Breast epithelium (tissue), 4 donors: ENCODE measurements around the gene ROMO1. TPM values are rescaled to one million over a fixed set of nuclear protein-coding genes. Genes with fewer than 3 reads are reported as not detected.

Experiments used
- DNase-seq, 2 donors: peaks; one replicate each; pipeline ENCODE4 v3.0.0-alpha.2; 2019; ENCODE audit warnings: low spot score in 2 of 2
- H3K27ac ChIP-seq, 2 donors: fragments of 200-600 bp; sonication (generic) in 1 of 2; one replicate each; pipeline ENCODE4 v1.5.1; 2016 to 2019; ENCODE audit warnings: mild to moderate bottlenecking in 1 of 2
- H3K27me3 ChIP-seq, 2 donors: fragments of 200-600 bp; sonication (generic) in 1 of 2; one replicate each; pipeline versions ENCODE4 v1.5.1 to v1.6.0; 2017 to 2019; ENCODE audit warnings: control low read depth in 1 of 2, mild to moderate bottlenecking in 1 of 2
- H3K36me3 ChIP-seq: fragments of 200-600 bp; one replicate; pipeline ENCODE4 v1.5.1; 2019
- H3K4me1 ChIP-seq, 2 donors: fragments of 200-600 bp; sonication (generic); one replicate each; pipeline ENCODE4 v1.5.1; 2016 to 2019; ENCODE audit warnings: control low read depth in 1 of 2
- H3K4me3 ChIP-seq, 3 donors: fragments of 200-600 bp; sonication (generic); 1 replicate in 2 of 3; 2 replicates in 1 of 3; pipeline ENCODE4 v1.5.1; 2016 to 2019; ENCODE audit warnings: mild to moderate bottlenecking in 3 of 3, moderate library complexity in 2 of 3
- H3K9me3 ChIP-seq, 2 donors: fragments of 200-600 bp; sonication (generic) in 1 of 2; one replicate each; pipeline ENCODE4 v1.5.1; 2016 to 2019; ENCODE audit warnings: control low read depth in 1 of 2
- POLR2A ChIP-seq: fragments of 450-650 bp; IDR thresholded peaks from one replicate; pipeline ENCODE4 v1.6.1; 2016; ENCODE audit warnings: antibody characterized with exemption, mild to moderate bottlenecking, moderate library complexity
- POLR2AphosphoS5 ChIP-seq, 3 donors: sonication (generic); formaldehyde crosslinking; IDR thresholded peaks; one replicate each; pipeline ENCODE4 v1.6.1; 2017; ENCODE audit warnings: antibody characterized with exemption in 3 of 3
- intact Hi-C: fragments of 100-400 bp; cut with DNase I; formaldehyde crosslinking; loops from one replicate; pipeline ENCODE4 v1.15.1; 2023; ENCODE audit warnings: low total_unique reads
- total RNA-seq, 3 donors: library from RNA; depleted of rRNA; stranded (reverse); fragments of >200 nt; gene quantifications; one replicate each; pipeline ENCODE4 v1.1.0, GENCODE V29; 2016
- TF ChIP-seq, protein P1 (sequence below), 3 donors: fragments of 450-650 bp; IDR thresholded peaks; one replicate each; pipeline ENCODE4 v1.5.1; 2016 to 2017; ENCODE audit warnings: antibody characterized with exemption in 3 of 3, mild to moderate bottlenecking in 3 of 3, moderate library complexity in 3 of 3

The ROMO1 gene
- total RNA-seq, 3 donors from 2014 or later = 231 to 348 (median 306) TPM

DNA sequence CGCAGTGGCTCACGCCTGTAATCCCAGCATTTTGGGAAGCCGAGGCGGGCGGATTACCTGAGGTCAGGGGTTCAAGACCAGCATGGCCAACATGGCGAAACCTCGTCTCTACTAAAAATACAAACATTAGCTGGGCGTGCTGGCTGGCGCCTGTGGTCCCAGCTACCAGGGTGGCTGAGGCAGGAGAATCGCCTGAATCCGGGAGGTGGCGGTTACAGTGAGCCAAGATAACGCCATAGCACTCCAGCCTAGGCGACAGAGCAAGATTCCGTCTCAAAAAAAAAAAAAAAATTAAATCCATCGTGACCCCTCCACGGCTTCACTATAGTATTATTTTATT, 33.3 kb upstream of the ROMO1 start:
- no peak for DNase-seq
- no peaks in the 10 kb centered on the region for H3K27me3 ChIP-seq
- intact Hi-C loops = no loop called here
- no peaks in the 10 kb centered on the region for H3K9me3 ChIP-seq
- no peak overlapping the region for H3K27ac ChIP-seq
- no peak overlapping the region for H3K4me3 ChIP-seq
- H3K4me1 ChIP-seq = peaks cover 0 to 9% of the 10 kb centered on the region in 2 donors
- H3K36me3 ChIP-seq = no peaks in the 10 kb centered on the region
- TF ChIP-seq, protein P1, sequence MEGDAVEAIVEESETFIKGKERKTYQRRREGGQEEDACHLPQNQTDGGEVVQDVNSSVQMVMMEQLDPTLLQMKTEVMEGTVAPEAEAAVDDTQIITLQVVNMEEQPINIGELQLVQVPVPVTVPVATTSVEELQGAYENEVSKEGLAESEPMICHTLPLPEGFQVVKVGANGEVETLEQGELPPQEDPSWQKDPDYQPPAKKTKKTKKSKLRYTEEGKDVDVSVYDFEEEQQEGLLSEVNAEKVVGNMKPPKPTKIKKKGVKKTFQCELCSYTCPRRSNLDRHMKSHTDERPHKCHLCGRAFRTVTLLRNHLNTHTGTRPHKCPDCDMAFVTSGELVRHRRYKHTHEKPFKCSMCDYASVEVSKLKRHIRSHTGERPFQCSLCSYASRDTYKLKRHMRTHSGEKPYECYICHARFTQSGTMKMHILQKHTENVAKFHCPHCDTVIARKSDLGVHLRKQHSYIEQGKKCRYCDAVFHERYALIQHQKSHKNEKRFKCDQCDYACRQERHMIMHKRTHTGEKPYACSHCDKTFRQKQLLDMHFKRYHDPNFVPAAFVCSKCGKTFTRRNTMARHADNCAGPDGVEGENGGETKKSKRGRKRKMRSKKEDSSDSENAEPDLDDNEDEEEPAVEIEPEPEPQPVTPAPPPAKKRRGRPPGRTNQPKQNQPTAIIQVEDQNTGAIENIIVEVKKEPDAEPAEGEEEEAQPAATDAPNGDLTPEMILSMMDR (IDR thresholded peaks at IDR 0.05) = no peak
- no peak for TF ChIP-seq POLR2AphosphoS5 (IDR thresholded peaks at IDR 0.05)
- no peak for TF ChIP-seq POLR2A

DNA sequence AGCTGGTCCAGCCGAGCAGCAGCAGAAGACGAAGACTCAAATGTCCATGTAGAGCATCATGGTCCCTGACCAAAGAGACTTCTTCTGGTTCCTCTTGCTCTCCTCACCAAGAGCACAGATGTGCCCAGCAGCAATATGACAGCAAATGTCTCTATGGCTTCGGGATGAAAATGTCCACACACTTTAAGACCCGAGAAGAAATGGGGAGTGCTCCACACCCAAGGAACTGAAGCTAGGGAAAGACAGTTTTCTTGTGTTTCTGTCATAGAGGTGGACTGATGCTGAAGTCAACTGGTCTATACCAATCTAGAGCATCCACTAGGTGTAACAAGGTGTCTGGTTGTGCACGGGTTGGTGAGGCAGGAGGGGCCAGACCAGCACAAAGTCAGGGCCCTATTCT, 30.0 kb upstream of the ROMO1 start:
- H3K4me1 ChIP-seq = no peaks in the 10 kb centered on the region
- H3K27me3 ChIP-seq = no peaks in the 10 kb centered on the region
- intact Hi-C loops = no loop called here
- no peak overlapping the region for H3K27ac ChIP-seq
- no peak overlapping the region for H3K4me3 ChIP-seq
- TF ChIP-seq POLR2A (no peak), POLR2AphosphoS5 (IDR thresholded peaks at IDR 0.05) (no peak)
- TF ChIP-seq, protein P1 (IDR thresholded peaks at IDR 0.05) = no peak
- peaks cover 5% of the 10 kb centered on the region for H3K36me3 ChIP-seq
- no peak for DNase-seq
- H3K9me3 ChIP-seq = no peaks in the 10 kb centered on the region

DNA sequence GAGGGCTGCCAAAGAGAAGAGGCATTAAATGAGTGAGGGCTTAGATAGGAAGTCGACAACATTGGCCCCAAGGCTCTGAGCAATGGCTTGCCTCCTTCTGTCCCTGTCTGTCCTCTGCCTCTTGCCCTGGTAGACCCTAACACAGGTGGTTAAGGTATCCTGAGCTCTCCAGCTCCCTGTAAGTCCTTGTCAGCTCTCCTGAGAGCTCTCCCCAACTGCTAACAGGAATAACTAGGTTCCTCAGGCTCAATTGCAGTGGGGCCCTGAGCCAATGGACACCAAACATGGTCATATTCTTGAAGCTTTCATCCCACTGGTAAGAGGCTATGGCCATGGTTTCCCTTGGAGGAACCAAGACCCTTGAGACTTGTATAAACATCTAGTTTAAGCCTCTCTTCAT, 29.5 kb upstream of the ROMO1 start:
- Histone ChIP-seq H3K36me3 (peaks cover 5% of the 10 kb centered on the region), H3K27ac (no peak overlapping the region), H3K4me3 (no peak overlapping the region), H3K4me1 (no peaks in the 10 kb centered on the region), H3K9me3 (no peaks in the 10 kb centered on the region), H3K27me3 (no peaks in the 10 kb centered on the region)
- intact Hi-C loops = no loop called here
- TF ChIP-seq POLR2AphosphoS5 (IDR thresholded peaks at IDR 0.05) = no peak
- TF ChIP-seq, protein P1 (IDR thresholded peaks at IDR 0.05) = no peak
- DNase-seq = no peak

DNA sequence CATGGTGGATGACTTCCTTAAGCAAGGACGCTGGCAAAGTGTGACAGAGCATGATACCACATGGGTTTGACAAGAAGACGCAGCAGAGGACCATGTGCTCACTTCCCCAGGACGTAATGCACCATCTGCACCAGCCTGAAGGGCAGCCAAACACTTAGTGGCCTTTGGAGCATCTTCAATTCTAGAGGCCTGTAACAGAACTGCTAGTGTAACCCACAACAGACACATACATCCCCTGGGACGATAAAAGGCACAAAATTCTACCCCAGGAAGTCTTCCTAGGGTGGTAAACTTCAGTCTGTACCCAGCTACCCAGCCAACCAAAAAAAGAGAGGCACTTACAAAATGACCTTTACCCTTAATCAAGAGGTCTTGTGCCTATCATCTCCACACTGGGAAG, 25.3 kb upstream of the ROMO1 start:
- TF ChIP-seq POLR2A (no peak), POLR2AphosphoS5 (IDR thresholded peaks at IDR 0.05) (no peak)
- TF ChIP-seq, protein P1 (IDR thresholded peaks at IDR 0.05) = no peak
- DNase-seq = no peak
- Histone ChIP-seq H3K4me1 (no peaks in the 10 kb centered on the region), H3K27ac (no peak overlapping the region), H3K27me3 (no peaks in the 10 kb centered on the region), H3K36me3 (peaks cover 5% of the 10 kb centered on the region), H3K4me3 (no peak overlapping the region), H3K9me3 (no peaks in the 10 kb centered on the region)
- intact Hi-C loops = no loop called here

DNA sequence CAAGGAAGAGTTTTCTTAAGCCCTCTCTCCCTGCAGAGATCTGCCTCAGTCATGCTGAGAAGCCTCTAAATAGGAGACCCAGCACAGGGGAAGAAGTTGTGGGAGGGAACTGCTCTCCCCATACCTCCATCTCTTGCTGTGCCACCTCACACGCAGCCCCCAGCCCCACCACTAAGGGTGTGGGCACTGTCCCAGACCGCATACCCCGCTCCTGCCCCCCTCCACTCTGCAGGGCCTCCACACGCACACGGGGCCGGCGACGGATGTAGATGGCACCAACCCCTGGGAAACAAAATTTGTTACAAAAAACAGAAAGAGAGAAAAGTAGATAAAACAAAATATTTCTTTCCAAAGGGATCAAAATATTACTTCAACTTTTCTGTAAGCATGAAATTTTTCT, 24.3 kb upstream of the ROMO1 start:
- peaks cover 5% of the 10 kb centered on the region for H3K36me3 ChIP-seq
- H3K4me1 ChIP-seq = no peaks in the 10 kb centered on the region
- no peak for DNase-seq
- H3K4me3 ChIP-seq = no peak overlapping the region
- TF ChIP-seq, protein P1 (IDR thresholded peaks at IDR 0.05) = no peak
- no peak for TF ChIP-seq POLR2AphosphoS5 (IDR thresholded peaks at IDR 0.05)
- TF ChIP-seq POLR2A = no peak
- H3K27ac ChIP-seq = no peak overlapping the region
- H3K9me3 ChIP-seq = no peaks in the 10 kb centered on the region
- no peaks in the 10 kb centered on the region for H3K27me3 ChIP-seq
- intact Hi-C loops = no loop called here
